K562 (cell line): ENCODE results near the gene IFT172. TPM values are rescaled to one million over a fixed set of nuclear protein-coding genes. Genes with fewer than 3 reads are reported as not detected.

ENCODE experiments used
- ARHGAP35 ChIP-seq: fragments of 450-650 bp; IDR thresholded peaks from 2 replicates; pipeline ENCODE4 v1.6.1; 2018; ENCODE audit not compliant: partially characterized antibody
- CBX1 ChIP-seq: sonication (generic); IDR thresholded peaks from 2 replicates; pipeline ENCODE4 v1.6.1; 2016; ENCODE audit warnings: antibody characterized with exemption, low read depth, mild to moderate bottlenecking
- HDAC1 ChIP-seq, 2 experiments: fragments of 450-650 bp; IDR thresholded peaks; 2 replicates each; pipeline ENCODE4 v1.6.1; 2016 to 2017; ENCODE audit warnings: inconsistent platforms in 1 of 2, mild to moderate bottlenecking in 1 of 2, moderate library complexity in 1 of 2
- HMG20B ChIP-seq: fragments of 250-450 bp; sonication (Bioruptor Pico); IDR thresholded peaks from 2 replicates; pipeline ENCODE4 v1.5.0; 2021; ENCODE audit warnings: mild to moderate bottlenecking
- NCOA4 ChIP-seq: fragments of 450-650 bp; IDR thresholded peaks from 2 replicates; pipeline ENCODE4 v1.6.1; 2018; ENCODE audit warnings: mild to moderate bottlenecking; ENCODE audit not compliant: partially characterized antibody
- NFRKB ChIP-seq: fragments of 450-650 bp; IDR thresholded peaks from 2 replicates; pipeline ENCODE4 v1.6.1; 2016; ENCODE audit warnings: low read depth
- NONO ChIP-seq, 2 experiments: fragments of 200-400 bp in 1 of 2; fragments of 450-650 bp in 1 of 2; formaldehyde crosslinking in 1 of 2; IDR thresholded peaks; 2 replicates each; pipeline ENCODE4 v1.6.1; 2017; ENCODE audit warnings: low read depth in 2 of 2, mild to moderate bottlenecking in 2 of 2, moderate library complexity in 2 of 2, low read length in 1 of 2
- POLR2G ChIP-seq: fragments of 200-400 bp; formaldehyde crosslinking; IDR thresholded peaks from 2 replicates; pipeline ENCODE4 v1.6.1; 2017; ENCODE audit warnings: low read depth, mild to moderate bottlenecking, antibody characterized with exemption, low read length, moderate library complexity
- RB1 ChIP-seq: fragments of 450-650 bp; IDR thresholded peaks from 2 replicates; pipeline ENCODE4 v1.6.1; 2017; ENCODE audit warnings: low read depth, mild to moderate bottlenecking
- SIN3A ChIP-seq, 2 experiments: fragments of 150-350 bp in 1 of 2; IDR thresholded peaks; 2 replicates each; pipeline ENCODE4 v1.6.1; 2011 to 2016; ENCODE audit warnings: borderline replicate concordance in 2 of 2, low read depth in 2 of 2, low read length in 2 of 2, mild to moderate bottlenecking in 2 of 2, moderate library complexity in 2 of 2; ENCODE audit not compliant: control insufficient read depth in 1 of 2
- SMAD4 ChIP-seq: fragments of 250-450 bp; sonication (Bioruptor Pico); conservative IDR thresholded peaks from 2 replicates; pipeline ENCODE4 v1.8.0; 2021; ENCODE audit warnings: inconsistent platforms, mild to moderate bottlenecking, moderate library complexity
- SMARCA4 ChIP-seq: fragments of 450-650 bp; IDR thresholded peaks from 2 replicates; pipeline ENCODE4 v1.6.1; 2016
- ZBTB40 ChIP-seq, 2 experiments: fragments of 450-650 bp in 1 of 2; sonication (generic) in 1 of 2; formaldehyde crosslinking in 1 of 2; IDR thresholded peaks; 2 replicates each; pipeline versions ENCODE4 v1.7.1 to v1.9.0; 2016 to 2022; ENCODE audit warnings: inconsistent platforms in 1 of 2, mild to moderate bottlenecking in 1 of 2, missing genetic modification reagents in 1 of 2
- ZFX ChIP-seq: sonication (generic); formaldehyde crosslinking; IDR thresholded peaks from 2 replicates; pipeline ENCODE4 v1.8.0; 2022; ENCODE audit warnings: mild to moderate bottlenecking, missing genetic modification reagents, moderate library complexity
- polyA plus RNA-seq, 8 experiments: library from polyadenylated mRNA; depleted of rRNA in 4 of 8; stranded (reverse) in 5 of 8; unstranded in 3 of 8; fragments of >200 nt; fragmentation: Nextera tagmentation in 2 of 8; fragmentation: Illumina TruSeq in 1 of 8; extraction: Ambion mirVana in 2 of 8; extraction: Trizol in 1 of 8; gene quantifications; 2 replicates each; pipeline versions ENCODE4 v1.2.1 to v1.2.3, GENCODE V29; 2011 to 2014; ENCODE audit warnings: inconsistent platforms in 1 of 8, missing spikeins in 1 of 8
- total RNA-seq, 7 experiments: library from RNA; depleted of rRNA in 6 of 7; stranded (reverse); fragments of >200 nt in 6 of 7; fragmentation: Illumina TruSeq in 2 of 7; extraction: Trizol in 2 of 7; gene quantifications; 2 replicates each; pipeline versions ENCODE4 v1.2.1 to v1.2.3, GENCODE V29; 2011 to 2021; ENCODE audit warnings: low replicate concordance in 1 of 7
- TF ChIP-seq, protein P1 (sequence below): fragments of 250-450 bp; sonication (Bioruptor Pico); IDR thresholded peaks from 2 replicates; pipeline ENCODE4 v1.5.1; 2021; ENCODE audit warnings: mild to moderate bottlenecking
- TF ChIP-seq, protein P2 (sequence below), 2 experiments: fragments of 250-450 bp in 1 of 2; fragments of 450-650 bp in 1 of 2; sonication (Bioruptor Pico) in 1 of 2; IDR thresholded peaks; 2 replicates each; pipeline versions ENCODE4 v1.6.1 to v1.8.0; 2016 to 2021; ENCODE audit warnings: mild to moderate bottlenecking in 2 of 2, moderate library complexity in 2 of 2, missing compliant biosample characterization in 1 of 2, missing genetic modification characterization in 1 of 2

IFT172 gene
- total and polyA plus RNA-seq, 9 of the 15 experiments (the other 6 are each of a cell fraction or from before 2014, with no cell fraction given), result 5.6 to 19.1 (median 13.5) TPM

GRCh38 chr2:27494944-27495554 is 5.5 kb upstream of the IFT172 start, which contains the start of gene FNDC4 (continued):
- peak; percentile 70 for TF ChIP-seq ZFX (CRISPR knock-in tag)
- no peak for TF ChIP-seq SMAD4 (CRISPR knock-in tag)
- TF ChIP-seq HDAC1 (IDR thresholded peaks at IDR 0.05), result no peak
- TF ChIP-seq, protein P1, sequence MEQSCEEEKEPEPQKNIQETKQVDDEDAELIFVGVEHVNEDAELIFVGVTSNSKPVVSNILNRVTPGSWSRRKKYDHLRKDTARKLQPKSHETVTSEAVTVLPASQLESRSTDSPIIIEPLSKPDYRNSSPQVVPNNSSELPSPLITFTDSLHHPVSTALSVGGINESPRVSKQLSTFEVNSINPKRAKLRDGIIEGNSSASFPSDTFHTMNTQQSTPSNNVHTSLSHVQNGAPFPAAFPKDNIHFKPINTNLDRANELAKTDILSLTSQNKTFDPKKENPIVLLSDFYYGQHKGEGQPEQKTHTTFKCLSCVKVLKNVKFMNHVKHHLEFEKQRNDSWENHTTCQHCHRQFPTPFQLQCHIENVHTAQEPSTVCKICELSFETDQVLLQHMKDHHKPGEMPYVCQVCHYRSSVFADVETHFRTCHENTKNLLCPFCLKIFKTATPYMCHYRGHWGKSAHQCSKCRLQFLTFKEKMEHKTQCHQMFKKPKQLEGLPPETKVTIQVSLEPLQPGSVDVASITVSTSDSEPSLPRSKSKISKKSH, result no peak
- no peak for TF ChIP-seq CBX1
- peak; percentile 38; the same call in 1 of the 2 replicates for TF ChIP-seq ZBTB40 (IDR thresholded peaks at IDR 0.05)
- TF ChIP-seq ZBTB40 (CRISPR knock-in tag; IDR thresholded peaks at IDR 0.05), result no peak
- TF ChIP-seq SMARCA4, result no peak
- no peak for TF ChIP-seq HMG20B (CRISPR knock-in tag)
- no peak for TF ChIP-seq SIN3A (IDR thresholded peaks at IDR 0.05; ENCODE audit: borderline replicate concordance in 2 of 2, control insufficient read depth in 1 of 2, low read depth in 2 of 2, low read length in 2 of 2)
- no peak for TF ChIP-seq ARHGAP35
- TF ChIP-seq POLR2G, result peak; percentile 79
- 0 out of 4 replicates have a peak, but pooled peaks of 1 of the 2 experiments have one; percentile 55 for TF ChIP-seq NONO (IDR thresholded peaks at IDR 0.05; ENCODE audit: low read depth in 2 of 2, low read length in 1 of 2)
- TF ChIP-seq RB1, result peak; percentile 66; the same call in 1 of the 2 replicates
- TF ChIP-seq, protein P2, sequence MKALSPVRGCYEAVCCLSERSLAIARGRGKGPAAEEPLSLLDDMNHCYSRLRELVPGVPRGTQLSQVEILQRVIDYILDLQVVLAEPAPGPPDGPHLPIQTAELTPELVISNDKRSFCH (CRISPR knock-in tag; IDR thresholded peaks at IDR 0.05), result no peak
- TF ChIP-seq, protein P2 (tag; IDR thresholded peaks at IDR 0.05), result no peak
- TF ChIP-seq NFRKB, result no peak
- no peak for TF ChIP-seq NCOA4
